DOHH2 (cell line): ENCODE results near the gene PPP1R1B.

Experiments
- CTCF ChIP-seq: fragments of 200-600 bp; sonication (generic); IDR thresholded peaks from one replicate; pipeline ENCODE4 v1.5.1; 2014; ENCODE audit warnings: antibody characterized with exemption, mild to moderate bottlenecking, low read depth, low read length; ENCODE audit not compliant: poor library complexity, severe bottlenecking
- EZH2phosphoT487 ChIP-seq: fragments of 200-600 bp; sonication (generic); IDR thresholded peaks from 2 replicates; pipeline ENCODE4 v1.6.1; 2017; ENCODE audit warnings: borderline replicate concordance, mild to moderate bottlenecking, antibody characterized with exemption, low read length, moderate library complexity, mixed read lengths

GRCh38 chr17:39598047-39598481, 28.7 kb upstream of the PPP1R1B start:
- TF ChIP-seq CTCF (no peak), EZH2phosphoT487 (no peak)
